GM10266 (cell line): ENCODE results near the gene ABCA3.

Experiments used
- DNase-seq: peaks from one replicate; pipeline ENCODE4 v3.0.0; 2012; ENCODE audit errors: extremely low spot score
- TF ChIP-seq, protein P1 (sequence below): IDR thresholded peaks from 2 replicates; pipeline ENCODE4 v1.5.1; 2012; ENCODE audit warnings: mild to moderate bottlenecking, low read depth; ENCODE audit not compliant: control insufficient read depth, insufficient read depth; ENCODE audit errors: missing control alignments

ABCA3 gene

DNA sequence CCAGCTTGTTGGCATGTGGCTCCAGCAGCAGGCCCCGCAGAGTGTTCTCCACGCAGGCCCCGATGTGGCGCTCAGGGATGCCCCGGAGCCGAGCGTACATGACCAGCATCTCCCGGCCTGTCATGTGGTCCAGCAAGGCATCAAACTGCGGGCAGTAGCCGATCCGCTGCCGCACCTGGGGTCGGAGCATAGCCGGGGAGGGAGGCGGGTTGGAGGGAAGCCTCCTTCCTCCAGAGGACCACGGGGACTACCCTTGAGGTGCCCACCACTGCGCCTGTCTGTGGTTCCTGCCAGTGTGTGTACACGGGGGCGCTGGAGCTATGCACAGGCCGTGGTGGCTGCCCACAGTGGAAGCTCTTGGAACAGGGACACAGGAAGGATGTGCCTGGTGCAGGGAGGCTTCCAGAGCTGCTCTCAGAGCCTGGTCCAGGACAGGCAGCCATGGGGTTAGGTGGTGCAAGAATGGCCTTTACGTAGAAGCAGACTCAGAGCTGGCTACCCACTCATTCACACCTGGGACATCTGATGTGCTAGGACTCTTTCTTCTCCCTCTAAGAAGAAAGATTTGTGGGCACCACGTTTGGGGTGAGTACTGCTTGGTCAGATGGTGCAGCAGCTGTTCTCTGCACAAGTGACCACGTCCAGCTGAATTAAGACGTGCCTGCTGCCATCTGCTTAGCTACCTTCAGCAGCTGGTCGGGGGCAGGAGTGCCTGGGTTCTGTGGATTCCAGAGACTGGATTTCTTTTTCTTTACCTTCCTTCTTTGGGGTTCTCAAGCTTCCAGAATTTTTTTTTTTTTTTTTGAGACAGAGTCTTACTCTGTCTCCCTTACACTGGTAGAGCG lies 61.4 kb downstream of the ABCA3 start:
- no peak for DNase-seq
- TF ChIP-seq, protein P1, sequence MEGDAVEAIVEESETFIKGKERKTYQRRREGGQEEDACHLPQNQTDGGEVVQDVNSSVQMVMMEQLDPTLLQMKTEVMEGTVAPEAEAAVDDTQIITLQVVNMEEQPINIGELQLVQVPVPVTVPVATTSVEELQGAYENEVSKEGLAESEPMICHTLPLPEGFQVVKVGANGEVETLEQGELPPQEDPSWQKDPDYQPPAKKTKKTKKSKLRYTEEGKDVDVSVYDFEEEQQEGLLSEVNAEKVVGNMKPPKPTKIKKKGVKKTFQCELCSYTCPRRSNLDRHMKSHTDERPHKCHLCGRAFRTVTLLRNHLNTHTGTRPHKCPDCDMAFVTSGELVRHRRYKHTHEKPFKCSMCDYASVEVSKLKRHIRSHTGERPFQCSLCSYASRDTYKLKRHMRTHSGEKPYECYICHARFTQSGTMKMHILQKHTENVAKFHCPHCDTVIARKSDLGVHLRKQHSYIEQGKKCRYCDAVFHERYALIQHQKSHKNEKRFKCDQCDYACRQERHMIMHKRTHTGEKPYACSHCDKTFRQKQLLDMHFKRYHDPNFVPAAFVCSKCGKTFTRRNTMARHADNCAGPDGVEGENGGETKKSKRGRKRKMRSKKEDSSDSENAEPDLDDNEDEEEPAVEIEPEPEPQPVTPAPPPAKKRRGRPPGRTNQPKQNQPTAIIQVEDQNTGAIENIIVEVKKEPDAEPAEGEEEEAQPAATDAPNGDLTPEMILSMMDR, result no peak

GRCh38 chr16:2278272-2278608 lies 62.3 kb downstream of the ABCA3 start:
- no peak for DNase-seq
- TF ChIP-seq, protein P1, result no peak

DNA sequence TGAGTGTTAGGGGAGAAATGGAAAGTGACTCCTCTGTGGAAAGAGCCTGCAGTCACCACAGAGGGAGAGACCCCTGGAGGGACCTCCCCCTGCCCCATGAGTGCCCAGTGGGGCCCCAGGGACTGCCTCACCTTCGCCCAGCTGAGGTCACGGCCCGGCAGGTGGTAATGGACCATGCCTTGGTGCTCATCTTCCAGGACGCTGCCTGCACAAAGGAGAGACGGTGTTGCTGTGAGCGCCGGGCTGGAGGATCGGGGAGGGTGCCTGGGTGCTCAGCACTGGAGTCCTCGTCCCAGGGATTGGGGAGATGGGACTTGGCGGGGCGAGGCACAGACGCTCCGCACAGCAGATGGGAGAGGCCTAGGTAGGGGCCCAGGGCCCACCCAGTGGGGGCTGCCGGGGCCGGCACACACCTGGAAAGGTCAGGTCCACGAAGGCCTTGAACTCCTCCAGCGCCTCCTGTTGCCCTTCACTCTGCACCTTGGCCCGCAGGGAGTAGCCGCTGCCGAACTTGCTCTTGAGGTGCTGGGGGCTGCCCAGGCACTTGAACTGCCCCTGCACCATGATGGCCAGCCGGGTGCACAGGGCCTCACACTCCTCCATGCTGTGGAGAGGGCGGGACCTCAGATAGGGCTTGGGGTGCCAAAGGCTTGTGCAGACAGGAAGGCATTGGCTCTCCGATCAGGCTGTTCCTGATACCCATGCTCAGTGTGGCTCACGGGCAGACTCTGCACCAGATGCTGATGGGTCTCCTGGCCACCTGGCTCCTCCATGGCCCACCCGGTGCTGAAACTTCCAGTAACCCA lies 62.9 kb downstream of the ABCA3 start:
- TF ChIP-seq, protein P1, result no peak

GRCh38 chr16:2276368-2277195 lies 63.9 kb downstream of the ABCA3 start:
- DNase-seq, result no peak
- TF ChIP-seq, protein P1, result no peak

More for the DNA sequence above, 62.9 kb downstream of the ABCA3 start:
- no peak for DNase-seq

- TF ChIP-seq, protein P1, result no peak
Observed at GRCh38 chr16:2275476-2276367, 64.8 kb downstream of the ABCA3 start.

DNA sequence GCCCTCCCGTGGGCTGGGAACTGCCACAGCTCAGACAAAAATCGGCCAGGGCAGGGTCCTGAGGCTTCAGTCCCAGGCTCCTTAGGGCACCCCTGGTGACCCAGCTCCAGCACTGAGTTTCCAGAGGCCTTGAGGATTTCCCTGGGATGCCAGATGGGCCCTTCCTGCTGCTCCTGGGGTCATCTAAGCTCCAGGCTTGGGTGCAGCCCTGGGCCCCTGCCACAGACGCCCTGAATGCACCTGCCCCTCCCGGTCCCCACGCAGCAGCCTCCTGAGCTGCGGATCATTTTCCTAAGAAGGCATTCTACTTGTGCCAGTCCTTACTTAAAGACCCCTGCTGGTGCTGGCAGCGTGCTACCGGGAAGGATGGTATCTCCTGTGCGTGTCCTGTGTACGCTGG lies 66.6 kb downstream of the ABCA3 start:
- TF ChIP-seq, protein P1, result no peak
- no peak for DNase-seq

More at GRCh38 chr16:2275476-2276367, 64.8 kb downstream of the ABCA3 start:
- DNase-seq, result no peak
